ENCODE measurements around the gene QRICH2.
"Not testable (repeated sequence)": the region's sequence is repeated elsewhere in the genome, so short reads cannot be mapped to it uniquely, and the experiment has no call there.

Gene QRICH2

GRCh38 chr17:76260220-76260619 is 47.9 kb downstream of the QRICH2 start:
- Histone ChIP-seq H3K9ac (ENCODE audit: low read length) (no peak overlapping the region), H3K27ac (ENCODE audit: low read depth, low read length, poor library complexity, severe bottlenecking) (peak overlapping the region; percentile 49), H3K4me3 (ENCODE audit: low read depth, low read length, poor library complexity, severe bottlenecking) (no peak overlapping the region), H3K27me3 (ENCODE audit: insufficient read depth, low read length) (no peaks in the 10 kb centered on the region), H3F3A (ENCODE audit: insufficient read depth, low read length) (no peaks in the 10 kb centered on the region), H3K4me2 (ENCODE audit: low read length) (peak overlapping the region; percentile 4; the same call in 1 of the 2 replicates), H3K9me3 (ENCODE audit: low read length) (no peaks in the 10 kb centered on the region), H4K20me1 (ENCODE audit: insufficient read depth, low read length) (no peaks in the 10 kb centered on the region), H3K36me3 (ENCODE audit: insufficient read depth, low read length) (no peaks in the 10 kb centered on the region), H3K9me2 (ENCODE audit: low read depth, low read length) (no peaks in the 10 kb centered on the region), H3K79me2 (ENCODE audit: insufficient read depth, low read length) (no peaks in the 10 kb centered on the region), H3K4me1 (ENCODE audit: insufficient read depth, low read length, severe bottlenecking) (peaks cover 49% of the 10 kb centered on the region), H2AFZ (ENCODE audit: low read length) (no peak overlapping the region)
- TF ChIP-seq EZH2 (IDR thresholded peaks at IDR 0.05; ENCODE audit: borderline replicate concordance, low read length) (no peak), CTCF (IDR thresholded peaks at IDR 0.05; ENCODE audit: low read length) (no peak)

DNA sequence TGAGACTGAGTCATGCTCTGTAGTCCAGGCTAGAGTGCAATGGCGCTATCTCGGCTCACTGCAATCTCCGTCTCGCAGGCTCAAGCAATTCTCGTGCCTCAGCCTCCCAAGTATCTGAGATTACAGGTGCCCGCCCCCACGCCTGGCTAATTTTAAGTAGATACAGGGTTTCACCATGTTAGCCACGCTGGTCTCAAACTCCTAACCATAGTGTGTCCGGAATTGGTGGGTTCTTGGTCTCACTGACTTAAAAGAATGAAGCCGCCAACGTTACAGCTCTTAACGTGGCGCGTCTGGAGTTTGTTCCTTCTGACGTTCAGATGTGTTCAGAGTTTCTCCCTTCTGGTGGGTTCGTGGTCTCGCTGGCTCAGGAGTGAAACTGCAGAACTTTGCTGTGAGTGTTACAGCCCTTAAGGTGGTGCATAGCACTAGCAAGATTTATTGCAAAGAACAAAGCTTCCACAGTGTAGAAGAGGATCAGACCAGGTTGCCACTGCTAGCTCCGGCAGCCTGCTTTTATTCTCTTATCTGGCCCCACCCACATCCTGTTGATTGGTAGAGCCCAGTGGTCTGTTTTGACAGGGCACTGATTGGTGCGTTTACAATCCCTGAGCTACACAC is 51.5 kb downstream of the QRICH2 start:
- H3K4me1 ChIP-seq (ENCODE audit: insufficient read depth, low read length, severe bottlenecking), result peaks cover 29% of the 10 kb centered on the region
- H3K9me2 ChIP-seq (ENCODE audit: low read depth, low read length), result not testable (repeated sequence)

GRCh38 chr17:76255801-76256429 is 52.2 kb downstream of the QRICH2 start:
- Histone ChIP-seq H3K27ac (ENCODE audit: low read depth, low read length, poor library complexity, severe bottlenecking) (no peak overlapping the region), H2AFZ (ENCODE audit: low read length) (no peak overlapping the region), H3K4me1 (ENCODE audit: insufficient read depth, low read length, severe bottlenecking) (peaks cover 22% of the 10 kb centered on the region), H3K9ac (ENCODE audit: low read length) (no peak overlapping the region), H3K27me3 (ENCODE audit: insufficient read depth, low read length) (peaks cover 5% of the 10 kb centered on the region; the same call in 1 of the 2 replicates), H3K4me2 (ENCODE audit: low read length) (no peak overlapping the region), H3K9me2 (ENCODE audit: low read depth, low read length) (no peaks in the 10 kb centered on the region), H4K20me1 (ENCODE audit: insufficient read depth, low read length) (no peaks in the 10 kb centered on the region), H3F3A (ENCODE audit: insufficient read depth, low read length) (no peaks in the 10 kb centered on the region), H3K9me3 (ENCODE audit: low read length) (no peaks in the 10 kb centered on the region), H3K36me3 (ENCODE audit: insufficient read depth, low read length) (no peaks in the 10 kb centered on the region), H3K79me2 (ENCODE audit: insufficient read depth, low read length) (no peaks in the 10 kb centered on the region), H3K4me3 (ENCODE audit: low read depth, low read length, poor library complexity, severe bottlenecking) (no peak overlapping the region)
- no peak for TF ChIP-seq CTCF (IDR thresholded peaks at IDR 0.05; ENCODE audit: low read length)
- no peak for TF ChIP-seq EZH2 (IDR thresholded peaks at IDR 0.05; ENCODE audit: borderline replicate concordance, low read length)

More for the DNA sequence above, 51.5 kb downstream of the QRICH2 start:
- H3K4me2 ChIP-seq (ENCODE audit: low read length); H2AFZ ChIP-seq (ENCODE audit: low read length); H3K27me3 ChIP-seq (ENCODE audit: insufficient read depth, low read length); H3K4me3 ChIP-seq (ENCODE audit: low read depth, low read length, poor library complexity, severe bottlenecking); H3K9ac ChIP-seq (ENCODE audit: low read length); H4K20me1 ChIP-seq (ENCODE audit: insufficient read depth, low read length); H3K9me3 ChIP-seq (ENCODE audit: low read length); H3K36me3 ChIP-seq (ENCODE audit: insufficient read depth, low read length); H3K79me2 ChIP-seq (ENCODE audit: insufficient read depth, low read length); H3K27ac ChIP-seq (ENCODE audit: low read depth, low read length, poor library complexity, severe bottlenecking); H3F3A ChIP-seq (ENCODE audit: insufficient read depth, low read length): not testable (repeated sequence)

DNA sequence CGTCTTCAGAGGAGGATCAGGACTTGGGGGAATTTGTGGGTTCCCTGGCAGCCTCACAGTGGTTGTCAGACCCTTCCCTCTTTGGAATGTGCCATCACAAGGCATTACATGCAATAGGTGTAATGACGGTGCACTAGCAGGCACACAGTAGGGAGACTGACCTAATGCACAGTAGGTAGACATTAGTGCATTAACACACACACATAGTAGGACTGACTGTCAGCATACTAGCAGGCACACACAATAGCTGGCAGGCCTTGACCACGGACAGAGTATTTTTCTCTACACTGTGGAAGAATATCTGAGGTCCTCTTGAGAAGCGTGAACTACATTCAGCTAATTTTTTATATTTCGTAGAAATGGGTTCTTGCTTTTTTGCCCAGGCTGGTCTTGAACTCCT is 53.8 kb downstream of the QRICH2 start:
- H3K9me2 ChIP-seq (ENCODE audit: low read depth, low read length), result no peaks in the 10 kb centered on the region
- H2AFZ ChIP-seq (ENCODE audit: low read length), result no peak overlapping the region
- H3K4me2 ChIP-seq (ENCODE audit: low read length), result no peak overlapping the region
- no peaks in the 10 kb centered on the region for H4K20me1 ChIP-seq (ENCODE audit: insufficient read depth, low read length)
- TF ChIP-seq EZH2 (IDR thresholded peaks at IDR 0.05; ENCODE audit: borderline replicate concordance, low read length) (no peak), CTCF (IDR thresholded peaks at IDR 0.05; ENCODE audit: low read length) (no peak)
- no peaks in the 10 kb centered on the region for H3K79me2 ChIP-seq (ENCODE audit: insufficient read depth, low read length)
- H3K4me3 ChIP-seq (ENCODE audit: low read depth, low read length, poor library complexity, severe bottlenecking), result no peak overlapping the region
- H3K9ac ChIP-seq (ENCODE audit: low read length), result no peak overlapping the region
- H3K36me3 ChIP-seq (ENCODE audit: insufficient read depth, low read length), result no peaks in the 10 kb centered on the region
- peaks cover 12% of the 10 kb centered on the region for H3K4me1 ChIP-seq (ENCODE audit: insufficient read depth, low read length, severe bottlenecking)
- H3K9me3 ChIP-seq (ENCODE audit: low read length), result no peaks in the 10 kb centered on the region
- H3K27ac ChIP-seq (ENCODE audit: low read depth, low read length, poor library complexity, severe bottlenecking), result no peak overlapping the region
- peaks cover 5% of the 10 kb centered on the region; the same call in 1 of the 2 replicates for H3K27me3 ChIP-seq (ENCODE audit: insufficient read depth, low read length)
- no peaks in the 10 kb centered on the region for H3F3A ChIP-seq (ENCODE audit: insufficient read depth, low read length)

Measured in OCI-LY1 (cell line).